GM12873 (cell line): ENCODE data around the gene GM2A.

Source experiments
- CTCF ChIP-seq: IDR thresholded peaks from 2 replicates; pipeline ENCODE4 v1.5.1; 2012; ENCODE audit warnings: low read depth, mild to moderate bottlenecking, moderate library complexity, low read length, control low read depth; ENCODE audit not compliant: insufficient read depth; ENCODE audit errors: missing control alignments

The GM2A gene

GRCh38 chr5:151252762-151253604 is at the start of gene GM2A:
TSS of gene GM2A (plus strand) at chr5:151253185. CDS start at chr5:151253217, 32 bp downstream.
- TF ChIP-seq CTCF = no peak

GRCh38 chr5:151204051-151204450 is 48.9 kb upstream of the GM2A start:
- TF ChIP-seq CTCF = no peak

GRCh38 chr5:151205411-151205810 is 47.6 kb upstream of the GM2A start:
- TF ChIP-seq CTCF = no peak

GRCh38 chr5:151208481-151208914 is 44.5 kb upstream of the GM2A start:
- no peak for TF ChIP-seq CTCF

- no peak for TF ChIP-seq CTCF
These were observed 40.6 kb upstream of the GM2A start for GRCh38 chr5:151212406-151212798.

GRCh38 chr5:151213803-151214613 is 39.0 kb upstream of the GM2A start:
- TF ChIP-seq CTCF = no peak
